Measurements from ENCODE around the gene TPD52L2.

Gene TPD52L2

GRCh38 chr20:63881451-63882226, 16.6 kb downstream of the TPD52L2 start:
- DNase-seq, result no peak

- DNase-seq, result no peak
Measured at GRCh38 chr20:63882257-63883200, 17.5 kb downstream of the TPD52L2 start.

DNA sequence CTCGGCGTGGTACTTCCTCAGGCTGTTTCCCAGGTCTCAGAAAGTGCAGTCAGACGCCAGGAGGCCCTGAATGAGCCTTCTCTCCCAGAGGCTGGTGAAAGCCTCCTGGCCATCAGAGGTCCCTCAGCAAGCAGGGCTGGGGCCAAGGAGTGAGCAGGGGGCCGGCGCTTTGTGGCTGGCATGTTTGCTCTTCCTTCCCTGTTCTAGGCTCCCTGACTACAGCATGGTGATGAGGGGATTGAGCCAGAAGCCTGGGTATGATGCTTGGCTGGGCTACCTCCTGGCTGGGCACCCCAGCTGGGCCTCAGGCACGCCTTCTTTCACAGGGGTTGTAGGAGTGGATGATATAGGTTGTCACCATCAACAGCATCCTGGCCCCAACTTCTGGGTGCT, 18.1 kb downstream of the TPD52L2 start:
- no peak for DNase-seq

DNA sequence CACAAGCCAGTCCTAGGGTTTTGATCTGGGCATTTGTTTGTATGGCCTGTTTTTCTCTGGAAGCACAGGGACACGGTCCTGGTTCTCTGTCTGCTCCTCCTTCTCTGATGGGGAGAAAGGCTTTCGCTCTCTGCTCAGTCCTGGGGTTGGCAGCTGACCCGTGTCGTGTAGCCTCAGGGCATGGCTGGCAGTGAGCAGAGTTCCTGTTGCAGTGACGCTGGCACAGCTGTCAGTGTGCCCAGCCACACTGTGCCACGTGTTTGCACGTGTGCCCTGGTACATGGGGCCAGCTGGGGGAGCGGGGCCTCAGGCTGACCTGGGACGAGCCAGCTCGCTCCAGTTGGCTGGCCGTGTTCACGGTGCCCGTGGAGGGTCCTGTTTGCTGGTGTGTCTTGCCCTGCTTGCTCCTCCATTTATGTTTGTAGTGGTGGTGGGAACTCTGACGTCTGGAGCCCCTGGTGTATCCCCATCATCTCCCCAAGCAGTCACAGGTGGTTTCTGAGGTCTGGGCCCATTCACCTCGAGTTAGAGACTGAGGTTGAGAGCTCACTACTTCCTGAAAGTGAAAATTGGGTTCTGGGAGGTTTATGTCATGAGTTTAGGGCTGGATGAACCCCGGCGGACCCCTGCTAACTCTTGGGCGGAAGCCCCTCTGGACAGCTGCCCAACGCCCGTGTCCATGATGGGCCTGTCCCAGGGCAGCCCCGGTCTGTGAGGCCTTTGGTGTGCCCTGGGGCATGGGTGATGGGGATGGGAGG, 19.6 kb downstream of the TPD52L2 start:
- no peak for DNase-seq

DNA sequence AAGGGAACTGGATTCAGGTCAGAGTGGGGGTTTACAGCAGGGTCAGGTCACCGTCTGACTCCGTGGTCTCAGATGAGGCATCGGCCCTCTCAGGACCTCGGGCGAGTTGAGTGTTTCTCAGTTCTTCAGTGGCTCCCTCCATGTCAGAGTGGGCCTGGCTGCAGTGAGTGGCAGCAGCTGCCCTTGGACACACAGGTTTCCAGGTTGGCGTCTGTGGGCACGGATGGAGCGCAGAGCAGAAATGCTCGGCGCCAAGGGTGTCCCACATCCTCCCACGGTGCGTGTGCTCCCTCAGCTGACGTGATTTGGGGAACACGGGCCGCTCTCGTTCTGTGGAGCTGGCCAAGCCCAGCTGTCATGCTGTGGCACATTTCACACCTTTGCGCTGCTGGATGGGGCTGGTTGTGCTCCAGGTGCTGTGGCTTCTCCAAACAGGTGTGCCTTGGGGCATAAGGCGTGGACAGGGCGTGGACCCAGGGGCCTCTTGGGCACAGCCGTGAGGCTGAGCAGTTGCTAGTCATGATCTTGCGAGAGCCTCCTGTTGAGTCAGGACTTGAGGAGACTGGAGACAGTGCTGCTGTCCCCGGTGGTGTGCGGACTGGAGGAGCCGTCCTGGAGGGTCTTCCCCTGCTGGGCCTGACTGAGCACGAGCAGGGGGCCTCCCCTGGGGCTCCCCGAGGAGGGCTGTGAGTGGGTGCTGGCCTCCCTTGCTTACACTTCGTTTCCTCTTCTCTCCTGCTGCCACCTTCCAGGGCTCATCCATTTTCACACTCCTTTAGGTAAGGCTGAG, 20.4 kb downstream of the TPD52L2 start:
- no peak for DNase-seq

DNA sequence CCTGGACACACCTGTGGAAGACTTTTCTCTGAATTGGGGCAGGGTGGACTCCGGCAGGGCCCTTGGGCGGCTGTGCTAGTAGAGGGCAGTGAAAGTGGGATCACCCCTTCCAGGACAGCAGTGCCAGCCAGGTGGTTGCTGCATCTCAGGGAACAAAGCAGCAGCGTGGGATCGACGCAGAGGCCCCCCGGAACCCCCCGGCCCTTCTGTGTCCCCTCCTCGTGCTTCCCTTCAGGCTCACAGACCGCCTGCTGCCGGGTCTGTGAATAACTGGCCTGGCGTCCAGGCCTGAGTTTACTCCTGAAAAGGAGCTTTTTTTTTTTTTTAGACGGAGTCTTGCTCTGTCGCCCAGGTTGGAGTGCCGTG, 21.0 kb downstream of the TPD52L2 start:
- DNase-seq, result no peak

- DNase-seq, result no peak
Measured at GRCh38 chr20:63886921-63887320, 21.9 kb downstream of the TPD52L2 start.

DNA sequence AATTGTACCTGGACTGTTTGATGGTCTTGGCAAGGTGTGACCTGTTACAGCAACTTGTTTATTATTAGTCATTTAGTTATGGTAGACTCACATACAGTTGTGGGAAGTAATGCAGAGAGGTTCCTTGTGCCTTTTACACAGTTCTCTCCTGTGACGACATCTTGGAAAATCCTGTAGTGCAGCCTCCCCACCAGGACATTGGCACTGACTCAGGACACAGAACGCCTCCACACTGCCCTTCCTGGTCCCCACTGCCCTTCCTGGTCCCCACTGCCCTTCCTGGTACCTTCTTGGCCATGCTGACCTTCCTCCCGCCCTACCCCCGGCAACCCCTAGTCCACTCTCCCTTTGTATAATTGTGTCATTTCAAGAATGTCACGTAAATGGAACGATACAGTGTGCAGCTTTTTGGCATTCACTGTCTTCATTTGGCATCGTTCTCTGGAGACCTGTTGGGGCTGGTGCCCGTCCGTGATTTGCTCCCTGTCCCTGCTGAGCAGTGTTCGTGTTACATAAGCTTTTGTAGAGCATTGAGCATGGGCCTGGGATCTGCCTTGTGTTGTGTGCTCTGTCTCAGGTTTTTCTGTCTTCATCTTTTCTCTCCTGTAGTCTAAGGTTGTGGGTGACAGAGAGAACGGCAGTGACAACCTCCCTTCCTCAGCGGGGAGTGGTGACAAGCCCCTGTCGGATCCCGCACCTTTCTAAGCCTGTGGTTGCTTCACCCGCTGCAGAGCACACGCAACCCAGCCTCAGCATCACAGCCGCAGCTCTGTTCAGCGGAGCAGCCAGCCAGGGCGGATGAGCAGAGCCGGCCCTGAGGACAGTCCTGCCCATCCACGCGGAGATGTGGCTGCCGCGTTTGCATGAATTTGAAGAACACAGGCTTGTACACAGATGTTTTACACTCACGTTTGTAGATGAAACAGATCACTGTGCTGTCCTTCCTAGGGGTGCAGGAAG, 24.5 kb downstream of the TPD52L2 start:
- no peak for DNase-seq

DNA sequence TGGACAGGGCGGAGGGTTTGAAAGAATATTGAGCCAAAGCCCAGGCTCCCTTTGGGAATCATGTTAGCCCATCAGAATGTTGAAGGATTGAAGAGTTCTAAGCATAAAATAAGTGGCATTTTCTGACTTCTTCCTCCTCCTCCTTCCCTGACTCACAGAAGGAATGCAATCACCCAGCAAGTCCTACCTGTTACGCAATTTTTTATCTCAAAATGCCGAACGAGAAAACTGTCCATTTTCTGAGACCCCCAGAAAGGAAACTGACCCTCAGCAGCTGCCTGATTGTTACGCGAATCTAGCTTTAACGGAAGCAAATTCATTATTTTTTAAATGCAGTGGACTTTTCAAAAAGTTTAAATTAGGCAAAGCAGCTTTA, 25.1 kb downstream of the TPD52L2 start:
- no peak for DNase-seq

DNA sequence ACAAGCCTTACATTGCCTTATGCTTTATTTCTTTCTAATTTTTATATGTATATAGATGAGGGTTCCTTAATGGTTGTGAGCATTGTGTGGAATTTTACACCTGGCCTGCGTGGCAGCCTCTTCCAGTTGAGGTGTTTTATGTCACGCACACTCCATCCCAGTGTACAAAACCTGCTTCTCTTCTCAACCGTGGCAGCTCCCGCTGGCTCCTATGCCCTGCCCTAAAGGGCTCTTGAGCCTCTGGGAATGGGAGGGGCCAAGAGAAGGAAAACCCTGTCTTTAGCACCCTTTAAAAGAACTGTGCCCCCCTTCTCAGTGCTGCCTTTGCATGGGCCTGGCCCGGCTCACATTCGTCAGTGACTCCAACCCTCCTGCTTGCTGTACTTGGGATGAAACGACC, 25.5 kb downstream of the TPD52L2 start:
- DNase-seq, result no peak

DNA sequence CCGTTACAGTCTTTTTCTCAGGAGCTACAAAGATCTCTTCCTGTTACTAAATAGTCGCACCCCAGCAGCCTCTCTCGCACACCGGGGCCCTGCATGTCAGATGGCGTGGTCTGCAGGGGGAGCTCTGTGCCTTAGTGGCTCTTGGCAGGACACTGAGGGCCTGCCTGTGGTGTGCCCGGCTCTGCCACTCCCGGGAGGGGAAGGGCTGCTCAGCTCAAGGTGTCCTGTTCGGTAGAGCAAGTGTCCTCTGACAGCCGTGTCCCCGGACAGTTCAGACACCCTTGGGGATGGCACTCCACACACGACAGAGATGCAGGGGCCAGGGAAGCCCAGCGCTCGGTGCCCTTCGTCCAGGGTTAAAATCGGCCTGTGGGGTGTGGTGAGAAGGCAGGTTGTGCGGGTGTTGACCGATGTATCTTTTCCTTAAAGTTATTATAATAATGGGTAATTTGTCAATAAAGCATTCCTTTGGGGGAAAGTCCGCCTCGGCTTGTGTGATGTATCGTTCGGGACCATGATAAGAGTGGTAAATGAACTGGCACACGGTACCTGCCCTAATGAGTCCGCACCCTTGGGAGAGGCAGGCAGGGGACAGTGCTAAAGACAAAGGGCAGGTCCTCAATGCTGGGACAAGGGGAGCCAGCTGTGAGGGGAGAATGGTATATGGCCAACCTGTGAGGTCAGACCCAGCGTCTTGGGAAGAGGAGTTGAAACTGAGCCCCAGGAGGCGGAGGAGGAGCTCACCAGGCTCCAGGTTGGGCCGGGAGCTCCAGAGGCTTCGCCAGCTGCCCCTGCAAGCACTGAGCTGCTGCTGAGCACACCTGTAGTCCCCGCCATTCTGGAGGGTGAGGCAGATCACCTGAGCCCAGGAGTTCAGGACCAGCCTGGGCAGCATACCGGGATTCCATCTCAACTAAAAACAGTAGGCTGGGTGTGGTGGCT, 26.3 kb downstream of the TPD52L2 start:
- DNase-seq, result no peak

- DNase-seq, result no peak
Measured at GRCh38 chr20:63892402-63892801, 27.3 kb downstream of the TPD52L2 start.

DNA sequence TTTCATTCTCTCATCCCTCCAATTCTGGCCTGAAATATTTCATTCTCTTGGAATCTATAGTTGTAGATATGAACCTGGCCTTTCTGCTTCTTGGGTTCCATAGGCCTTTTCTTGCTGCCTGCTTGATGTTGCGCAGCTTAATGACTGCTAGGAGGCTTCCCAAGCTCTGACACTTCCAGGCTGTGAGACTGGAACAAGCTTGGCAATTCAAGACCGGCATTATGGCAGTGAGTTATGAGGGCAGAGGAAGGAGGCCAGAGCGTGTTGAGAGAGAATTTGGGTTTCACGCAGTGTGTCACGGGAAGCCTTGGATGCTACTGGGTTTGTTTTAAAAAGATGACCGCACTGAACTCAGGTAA, 28.9 kb downstream of the TPD52L2 start:
- DNase-seq, result no peak

DNA sequence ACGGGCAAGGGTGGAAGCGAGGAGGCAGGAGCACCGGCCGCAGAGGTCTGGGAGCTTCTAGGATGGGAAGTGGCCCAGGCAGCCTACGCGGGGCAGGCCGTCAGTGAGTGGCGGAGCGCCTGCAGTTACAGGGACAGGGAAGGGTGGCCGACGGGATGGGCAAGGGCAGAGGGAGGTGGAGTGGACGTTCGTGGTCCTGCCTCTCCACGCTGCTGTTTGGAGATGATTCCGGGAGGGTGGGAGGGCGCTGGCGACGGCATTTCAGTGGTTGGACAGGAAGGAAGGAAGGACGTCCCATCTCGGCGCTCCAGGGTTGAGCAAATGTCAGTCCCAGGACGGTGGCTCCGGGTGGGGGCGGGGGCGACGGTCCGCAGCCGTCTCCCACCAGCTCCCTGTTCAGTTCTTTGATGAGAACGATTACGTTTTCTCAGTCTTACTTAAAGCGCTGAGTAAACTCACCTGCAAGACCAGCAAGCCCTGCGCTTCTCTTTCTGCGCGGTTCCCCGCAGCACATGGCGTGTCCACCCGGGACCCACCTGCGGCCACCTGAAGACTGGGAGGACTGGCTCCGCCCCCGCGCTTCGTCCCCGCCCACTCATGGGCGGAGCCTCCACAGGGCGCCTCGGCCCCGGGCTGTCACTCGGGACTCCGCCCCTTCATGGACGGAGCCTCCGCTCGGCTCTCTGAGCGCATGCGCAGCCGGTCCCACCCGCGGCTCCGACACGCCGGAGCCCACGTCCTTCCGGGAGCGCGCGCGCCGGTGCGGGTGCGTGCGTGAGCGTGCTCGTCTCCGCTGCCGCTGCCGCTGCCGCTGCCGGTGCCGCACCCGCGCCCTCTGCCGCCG, 29.5 kb downstream of the TPD52L2 start, which contains the start of gene DNAJC5:
TSS of gene DNAJC5 (plus strand) at position 769 of the 844 bp plus-strand sequence. CDS start 33,220 bp downstream, outside the sequence.
- peak; percentile 88 for DNase-seq

GRCh38 chr20:63895202-63895951, 30.3 kb downstream of the TPD52L2 start:
- no peak for DNase-seq

DNA sequence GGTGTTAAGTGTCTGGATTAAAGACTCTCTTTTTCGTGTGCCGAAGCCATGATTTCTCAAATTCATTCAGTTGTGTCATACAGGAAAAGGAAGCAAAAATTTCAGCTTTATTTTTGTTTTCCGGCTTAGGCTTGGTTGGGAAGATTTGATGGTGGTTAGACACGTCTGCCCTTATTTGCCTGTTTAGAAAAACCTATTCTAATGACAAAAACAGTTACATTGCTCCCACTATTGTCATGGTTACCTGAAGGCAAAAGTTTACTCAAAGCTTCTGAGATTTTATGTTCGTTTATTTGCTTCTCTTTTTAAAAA, 30.8 kb downstream of the TPD52L2 start:
- no peak for DNase-seq

DNA sequence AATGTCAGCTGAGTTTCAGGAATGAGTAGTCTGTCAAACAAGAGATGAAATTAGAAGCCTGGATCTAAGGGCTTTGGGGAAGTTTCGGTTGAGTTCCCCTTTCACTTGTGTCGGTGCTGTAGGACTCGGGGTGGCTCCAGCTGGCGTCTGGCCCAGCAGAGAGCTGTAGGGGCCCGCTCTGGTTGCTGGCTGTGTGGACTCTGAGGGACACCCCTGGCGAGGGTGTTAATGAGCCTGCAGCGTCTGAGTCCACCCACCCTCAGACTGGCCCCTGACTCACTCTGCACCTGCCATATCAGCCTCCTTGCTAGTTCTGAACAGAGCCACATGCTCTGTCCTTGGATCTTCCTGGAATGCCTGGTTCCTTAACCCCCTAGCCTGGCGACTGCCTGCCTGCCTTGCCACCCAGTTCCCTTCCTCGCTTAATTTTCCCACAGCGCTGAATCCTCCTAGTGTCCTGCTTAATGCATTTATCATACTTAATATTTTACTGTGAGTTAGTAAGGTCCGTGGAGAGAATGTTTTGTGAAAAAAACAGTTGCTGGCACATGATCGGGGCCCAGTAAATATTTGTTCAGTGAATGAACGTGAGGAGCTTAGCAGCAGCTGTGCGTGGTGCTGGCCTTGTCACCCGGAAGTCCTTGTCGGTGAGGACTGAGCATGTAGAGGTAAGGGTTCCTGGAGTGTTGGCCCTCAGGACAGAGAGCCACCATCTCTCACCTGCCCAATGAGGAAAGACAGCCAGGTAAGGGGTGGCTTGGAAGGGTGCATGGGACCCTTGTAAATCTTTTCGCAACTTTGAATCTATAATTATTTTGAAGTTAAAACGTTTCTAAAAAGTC, 31.4 kb downstream of the TPD52L2 start:
- DNase-seq, result peak; percentile 31
